ENCODE results near the gene SLC22A1. TPM values are rescaled to one million over a fixed set of nuclear protein-coding genes. Genes with fewer than 3 reads are reported as not detected.
"Not testable (repeated sequence)": the region's sequence is repeated elsewhere in the genome, so short reads cannot be mapped to it uniquely, and the experiment has no call there.

The SLC22A1 gene
- total RNA-seq, 1 donor from 2014 or later: 2.2 TPM

GRCh38 chr6:160137130-160137988 is 15.7 kb downstream of the SLC22A1 start:
- Mint-ChIP-seq H3K36me3 (ENCODE audit: unreplicated experiment) (peaks cover 5% of the 10 kb centered on the region), H3K27ac (ENCODE audit: unreplicated experiment) (no peak overlapping the region), H3K27me3 (ENCODE audit: unreplicated experiment) (peaks cover 3% of the 10 kb centered on the region), H3K4me3 (ENCODE audit: unreplicated experiment) (no peak overlapping the region), H3K4me1 (ENCODE audit: low read depth, unreplicated experiment) (no peaks in the 10 kb centered on the region), H3K9me3 (ENCODE audit: unreplicated experiment) (peaks cover 5% of the 10 kb centered on the region)
- no peak for DNase-seq
- TF ChIP-seq, protein P1, sequence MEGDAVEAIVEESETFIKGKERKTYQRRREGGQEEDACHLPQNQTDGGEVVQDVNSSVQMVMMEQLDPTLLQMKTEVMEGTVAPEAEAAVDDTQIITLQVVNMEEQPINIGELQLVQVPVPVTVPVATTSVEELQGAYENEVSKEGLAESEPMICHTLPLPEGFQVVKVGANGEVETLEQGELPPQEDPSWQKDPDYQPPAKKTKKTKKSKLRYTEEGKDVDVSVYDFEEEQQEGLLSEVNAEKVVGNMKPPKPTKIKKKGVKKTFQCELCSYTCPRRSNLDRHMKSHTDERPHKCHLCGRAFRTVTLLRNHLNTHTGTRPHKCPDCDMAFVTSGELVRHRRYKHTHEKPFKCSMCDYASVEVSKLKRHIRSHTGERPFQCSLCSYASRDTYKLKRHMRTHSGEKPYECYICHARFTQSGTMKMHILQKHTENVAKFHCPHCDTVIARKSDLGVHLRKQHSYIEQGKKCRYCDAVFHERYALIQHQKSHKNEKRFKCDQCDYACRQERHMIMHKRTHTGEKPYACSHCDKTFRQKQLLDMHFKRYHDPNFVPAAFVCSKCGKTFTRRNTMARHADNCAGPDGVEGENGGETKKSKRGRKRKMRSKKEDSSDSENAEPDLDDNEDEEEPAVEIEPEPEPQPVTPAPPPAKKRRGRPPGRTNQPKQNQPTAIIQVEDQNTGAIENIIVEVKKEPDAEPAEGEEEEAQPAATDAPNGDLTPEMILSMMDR (IDR thresholded peaks at IDR 0.05; ENCODE audit: partially characterized antibody, unreplicated experiment): no peak

DNA sequence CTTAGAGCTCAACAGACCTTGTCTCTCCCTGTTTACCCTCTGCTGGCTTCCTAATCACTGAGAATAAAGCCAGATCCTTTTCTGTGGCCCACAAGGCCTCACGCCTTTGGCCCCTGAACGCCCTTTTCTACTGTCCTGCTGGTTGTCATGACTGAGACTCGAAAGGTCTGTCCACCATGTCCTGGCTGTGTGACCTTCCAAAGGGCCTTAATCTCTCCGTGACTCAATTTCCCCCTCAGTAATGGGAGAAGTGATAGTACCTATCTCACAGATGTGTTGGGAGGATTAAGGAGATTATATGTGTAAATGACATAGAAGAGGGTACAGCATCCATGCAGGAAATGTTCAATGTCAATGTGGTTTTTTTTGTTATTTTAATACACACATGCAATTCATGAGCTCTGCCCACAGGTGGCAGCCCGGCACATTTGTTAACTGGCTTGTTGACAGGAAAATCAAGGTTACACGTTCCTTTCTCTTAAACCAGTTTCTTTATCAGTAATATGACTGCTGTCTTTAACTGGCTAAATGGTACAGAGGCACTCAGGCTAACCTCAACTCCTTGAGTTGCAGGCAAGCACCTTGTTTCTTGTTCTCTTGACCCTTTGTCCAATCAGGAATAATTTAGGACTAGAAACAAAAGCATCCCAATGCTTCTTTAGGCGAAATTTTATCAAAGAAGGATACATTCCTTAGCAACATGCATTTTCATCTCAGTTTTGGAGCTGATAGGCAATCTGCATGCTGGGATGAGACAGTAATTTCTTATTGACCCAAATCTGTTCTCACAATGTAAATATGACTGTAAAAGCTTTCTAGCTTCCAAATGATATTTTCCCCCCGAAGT is 16.6 kb downstream of the SLC22A1 start:
- Mint-ChIP-seq H3K4me3 (ENCODE audit: unreplicated experiment) (no peak overlapping the region), H3K27ac (ENCODE audit: unreplicated experiment) (no peak overlapping the region), H3K4me1 (ENCODE audit: low read depth, unreplicated experiment) (no peaks in the 10 kb centered on the region), H3K9me3 (ENCODE audit: unreplicated experiment) (peaks cover 3% of the 10 kb centered on the region), H3K27me3 (ENCODE audit: unreplicated experiment) (peaks cover 3% of the 10 kb centered on the region), H3K36me3 (ENCODE audit: unreplicated experiment) (peaks cover 5% of the 10 kb centered on the region)
- peak; percentile 75 for DNase-seq
- TF ChIP-seq, protein P1 (IDR thresholded peaks at IDR 0.05; ENCODE audit: partially characterized antibody, unreplicated experiment): peak; percentile 72

DNA sequence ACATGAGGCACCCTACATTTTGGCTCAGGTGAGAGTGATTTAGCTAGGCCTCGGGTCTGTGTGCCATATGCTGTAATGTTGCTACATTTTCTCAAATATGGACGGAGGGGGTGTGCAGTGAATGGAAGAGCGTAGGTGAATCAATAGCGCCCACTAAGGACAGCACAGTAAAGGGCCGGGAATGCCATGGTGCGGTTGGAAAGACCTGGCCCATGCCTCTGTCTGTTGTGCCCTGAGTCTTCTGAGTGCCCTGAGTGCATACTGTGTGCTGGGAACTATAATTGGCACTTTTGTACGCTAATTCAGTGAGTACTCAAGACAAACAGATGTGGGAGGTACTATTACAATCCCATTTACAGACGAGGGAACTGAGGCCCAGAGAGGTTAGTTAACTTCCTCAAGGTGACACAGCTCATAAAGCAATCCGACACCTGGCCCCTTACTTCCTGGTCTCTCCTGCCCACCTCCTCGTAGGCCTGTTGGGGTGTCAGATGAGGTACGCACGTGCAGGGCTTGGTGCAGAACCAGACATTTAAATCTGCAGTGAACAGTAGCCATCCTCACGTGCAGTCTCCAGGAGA is 17.3 kb downstream of the SLC22A1 start:
- no peak overlapping the region for H3K4me3 Mint-ChIP-seq (ENCODE audit: unreplicated experiment)
- TF ChIP-seq, protein P1 (IDR thresholded peaks at IDR 0.05; ENCODE audit: partially characterized antibody, unreplicated experiment): no peak
- H3K4me1 Mint-ChIP-seq (ENCODE audit: low read depth, unreplicated experiment): no peaks in the 10 kb centered on the region
- H3K27me3 Mint-ChIP-seq (ENCODE audit: unreplicated experiment): peaks cover 3% of the 10 kb centered on the region
- H3K9me3 Mint-ChIP-seq (ENCODE audit: unreplicated experiment): peaks cover 3% of the 10 kb centered on the region
- no peak overlapping the region for H3K27ac Mint-ChIP-seq (ENCODE audit: unreplicated experiment)
- no peak for DNase-seq
- peaks cover 9% of the 10 kb centered on the region for H3K36me3 Mint-ChIP-seq (ENCODE audit: unreplicated experiment)

GRCh38 chr6:160139420-160139851 is 17.8 kb downstream of the SLC22A1 start:
- no peak overlapping the region for H3K4me3 Mint-ChIP-seq (ENCODE audit: unreplicated experiment)
- H3K27me3 Mint-ChIP-seq (ENCODE audit: unreplicated experiment): peaks cover 3% of the 10 kb centered on the region
- peaks cover 12% of the 10 kb centered on the region for H3K36me3 Mint-ChIP-seq (ENCODE audit: unreplicated experiment)
- DNase-seq: no peak
- TF ChIP-seq, protein P1 (IDR thresholded peaks at IDR 0.05; ENCODE audit: partially characterized antibody, unreplicated experiment): no peak
- no peaks in the 10 kb centered on the region for H3K4me1 Mint-ChIP-seq (ENCODE audit: low read depth, unreplicated experiment)
- H3K27ac Mint-ChIP-seq (ENCODE audit: unreplicated experiment): no peak overlapping the region
- peaks cover 4% of the 10 kb centered on the region for H3K9me3 Mint-ChIP-seq (ENCODE audit: unreplicated experiment)

- not testable (repeated sequence) for H3K27ac Mint-ChIP-seq (ENCODE audit: unreplicated experiment); H3K4me3 Mint-ChIP-seq (ENCODE audit: unreplicated experiment); H3K4me1 Mint-ChIP-seq (ENCODE audit: low read depth, unreplicated experiment); DNase-seq; H3K9me3 Mint-ChIP-seq (ENCODE audit: unreplicated experiment); H3K27me3 Mint-ChIP-seq (ENCODE audit: unreplicated experiment)
- peaks cover 14% of the 10 kb centered on the region for H3K36me3 Mint-ChIP-seq (ENCODE audit: unreplicated experiment)
Measured at GRCh38 chr6:160140493-160140892, 18.9 kb downstream of the SLC22A1 start.
